CD4-positive, alpha-beta T cell treated with Interleukin-2 at 100 ng/mL for 4 hours (primary cell): Measurements from ENCODE around the gene LYZ.
A peak's percentile ranks its signal among the peaks of the same experiment; 100 is the strongest.

Experiments
- DNase-seq: peaks from one replicate; pipeline ENCODE4 v3.0.0-alpha.2; 2020; ENCODE audit warnings: low spot score

The LYZ gene

GRCh38 chr12:69388371-69388770, 40.2 kb downstream of the LYZ start:
- DNase-seq = peak; percentile 14

- DNase-seq = no peak
Measured at GRCh38 chr12:69389831-69390230, 41.6 kb downstream of the LYZ start.

DNA sequence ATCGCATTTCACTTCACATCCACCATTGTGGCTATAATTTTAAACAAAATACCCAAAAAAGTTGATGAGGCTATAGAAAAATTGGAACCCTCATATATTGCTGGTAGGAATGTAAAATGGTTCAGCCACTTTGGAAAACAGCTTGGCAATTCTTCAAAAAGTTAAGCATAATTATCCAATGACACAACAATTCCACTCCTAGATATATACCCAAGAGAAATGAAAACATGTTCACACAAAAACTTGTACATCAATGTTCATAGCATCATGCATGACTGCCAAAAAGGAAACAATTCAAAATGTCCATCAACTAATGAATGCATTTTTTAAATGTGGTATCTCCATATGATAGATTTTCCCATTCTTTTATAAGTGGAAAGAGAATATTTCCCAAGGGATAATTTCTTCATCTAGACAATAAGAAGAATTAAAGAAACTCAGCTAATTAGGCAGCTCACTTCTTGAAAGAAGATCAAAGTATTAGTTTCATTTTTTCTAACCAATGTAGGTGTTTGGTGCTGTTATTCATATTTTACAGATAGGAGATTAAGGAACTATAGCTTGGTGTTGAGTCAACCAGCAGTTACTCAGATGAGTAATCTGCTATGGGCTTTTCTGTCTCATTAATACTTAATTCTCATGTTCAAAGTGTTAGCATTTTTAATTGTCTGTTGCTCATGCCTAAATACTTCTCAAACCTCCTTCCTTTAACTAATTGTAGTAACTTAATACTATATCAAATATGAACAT, 44.2 kb downstream of the LYZ start:
- no peak for DNase-seq

- no peak for DNase-seq
Measured at GRCh38 chr12:69396041-69396440, 47.9 kb downstream of the LYZ start.

DNA sequence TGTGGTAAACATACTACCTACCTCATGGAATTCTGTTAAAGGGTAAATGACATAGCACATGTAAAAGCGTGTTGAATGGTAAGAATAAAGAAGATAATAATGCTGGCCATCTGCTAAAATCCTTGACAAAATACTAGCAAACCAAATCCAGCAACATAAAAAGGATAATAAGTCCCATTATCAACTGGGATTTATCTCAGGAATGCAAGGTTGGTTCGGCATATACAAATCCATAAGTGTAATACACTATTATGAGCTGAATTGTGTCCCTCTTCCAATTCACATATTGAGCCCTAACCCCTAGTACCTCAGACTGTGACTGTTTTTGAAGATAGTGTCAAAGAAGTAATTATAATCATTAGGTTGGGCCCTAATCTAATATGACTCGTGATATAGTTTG, 48.8 kb downstream of the LYZ start:
- no peak for DNase-seq

GRCh38 chr12:69397978-69398377, 49.8 kb downstream of the LYZ start:
- DNase-seq = no peak

GRCh38 chr12:69401940-69402339, 53.8 kb downstream of the LYZ start:
- no peak for DNase-seq
